Medulla oblongata (tissue), 1 donor: ENCODE measurements around the gene EHF.

ENCODE experiments used
- DNase-seq: peaks from one replicate; pipeline ENCODE4 v3.0.0-alpha.2; 2015; ENCODE audit errors: extremely low spot score

EHF gene

GRCh38 chr11:34624069-34624468 lies 3.2 kb downstream of the EHF start:
- DNase-seq, result no peak

GRCh38 chr11:34625576-34625975 lies 4.7 kb downstream of the EHF start:
- no peak for DNase-seq

- DNase-seq, result no peak
Measured at GRCh38 chr11:34626393-34626792, 5.5 kb downstream of the EHF start.

- DNase-seq, result no peak
Measured at GRCh38 chr11:34627197-34627596, 6.3 kb downstream of the EHF start.

- no peak for DNase-seq
Measured at GRCh38 chr11:34629711-34630110, 8.8 kb downstream of the EHF start.

- DNase-seq, result no peak
Measured at GRCh38 chr11:34630544-34630943, 9.7 kb downstream of the EHF start.

- DNase-seq, result no peak
Measured at GRCh38 chr11:34631297-34631696, 10.4 kb downstream of the EHF start.

- peak; percentile 34 for DNase-seq
Measured at GRCh38 chr11:34631737-34632104, 10.8 kb downstream of the EHF start.

- DNase-seq, result peak; percentile 94
Measured at GRCh38 chr11:34632105-34632791, 11.4 kb downstream of the EHF start.

GRCh38 chr11:34633640-34633989 lies 12.7 kb downstream of the EHF start:
- DNase-seq, result no peak

GRCh38 chr11:34633990-34634693 lies 13.2 kb downstream of the EHF start:
- peak; percentile 81 for DNase-seq

GRCh38 chr11:34634694-34635062 lies 13.8 kb downstream of the EHF start:
- DNase-seq, result no peak

- DNase-seq, result no peak
Measured at GRCh38 chr11:34636127-34636526, 15.2 kb downstream of the EHF start.

- DNase-seq, result peak; percentile 82
Measured at GRCh38 chr11:34637303-34637702, 16.4 kb downstream of the EHF start.

- DNase-seq, result no peak
Measured at GRCh38 chr11:34638897-34639296, 18.0 kb downstream of the EHF start.

- DNase-seq, result no peak
Measured at GRCh38 chr11:34639545-34639944, 18.7 kb downstream of the EHF start.

- no peak for DNase-seq
Measured at GRCh38 chr11:34640050-34640923, 19.4 kb downstream of the EHF start.

- no peak for DNase-seq
Measured at GRCh38 chr11:34640924-34641275, 20.0 kb downstream of the EHF start.

- no peak for DNase-seq
Measured at GRCh38 chr11:34641456-34641855, 20.6 kb downstream of the EHF start.

GRCh38 chr11:34642001-34642554 lies 21.2 kb downstream of the EHF start:
- DNase-seq, result no peak

- no peak for DNase-seq
Measured at GRCh38 chr11:34642873-34643272, 22.0 kb downstream of the EHF start.

GRCh38 chr11:34643311-34643710 lies 22.4 kb downstream of the EHF start:
- no peak for DNase-seq

- DNase-seq, result no peak
Measured at GRCh38 chr11:34643846-34644245, 23.0 kb downstream of the EHF start.
